CD4-positive, alpha-beta T cell treated with Interferon gamma for 1 hour (primary cell): ENCODE data around the gene PALM2AKAP2.

Source experiments
- DNase-seq: peaks from one replicate; pipeline ENCODE4 v3.0.0-alpha.2; 2020

PALM2AKAP2 gene

GRCh38 chr9:109779711-109780452 is at the start of gene PALM2AKAP2:
Gene PALM2AKAP2, plus strand, starts transcription at chr9:109780198. Its CDS starts 291 bp downstream, at chr9:109780489.
- DNase-seq, result no peak

DNA sequence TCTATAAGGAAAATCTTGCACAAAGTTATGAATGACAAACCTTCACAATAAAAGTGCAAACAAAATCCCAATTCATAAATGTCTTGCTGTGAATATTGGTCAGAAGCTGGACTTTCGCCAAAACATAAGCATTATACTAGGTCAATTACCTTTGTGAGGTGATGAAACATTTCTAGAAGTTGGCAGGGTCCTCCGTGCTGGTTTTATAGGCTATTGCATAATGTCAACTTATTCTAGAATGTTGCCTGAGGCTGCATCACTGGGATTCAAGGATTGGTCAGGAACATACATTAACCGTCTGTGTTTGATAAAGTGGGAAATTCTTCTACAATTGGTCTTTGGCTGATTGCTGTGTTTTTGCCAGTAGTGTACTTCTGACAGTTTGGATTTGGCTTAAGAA is 49.8 kb upstream of the PALM2AKAP2 start:
- no peak for DNase-seq

DNA sequence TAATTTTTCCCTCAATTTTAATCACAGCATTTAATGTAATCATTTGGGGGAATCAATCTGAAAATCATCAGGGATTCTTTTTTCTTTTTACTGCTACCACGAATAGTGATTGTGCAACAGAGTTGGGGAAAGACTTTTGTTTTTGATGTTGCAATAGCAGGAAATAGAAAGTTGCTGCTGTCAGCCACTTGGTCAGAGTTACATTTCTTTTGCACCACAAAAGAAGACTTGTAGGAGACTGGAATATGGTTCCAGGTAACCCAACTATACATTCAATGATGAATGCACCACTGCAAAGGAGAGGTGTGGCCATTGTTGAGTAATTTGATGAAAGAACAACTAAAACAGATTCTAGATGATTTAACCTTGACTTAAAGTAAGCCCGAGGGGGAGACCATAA is 46.3 kb upstream of the PALM2AKAP2 start:
- DNase-seq, result no peak

DNA sequence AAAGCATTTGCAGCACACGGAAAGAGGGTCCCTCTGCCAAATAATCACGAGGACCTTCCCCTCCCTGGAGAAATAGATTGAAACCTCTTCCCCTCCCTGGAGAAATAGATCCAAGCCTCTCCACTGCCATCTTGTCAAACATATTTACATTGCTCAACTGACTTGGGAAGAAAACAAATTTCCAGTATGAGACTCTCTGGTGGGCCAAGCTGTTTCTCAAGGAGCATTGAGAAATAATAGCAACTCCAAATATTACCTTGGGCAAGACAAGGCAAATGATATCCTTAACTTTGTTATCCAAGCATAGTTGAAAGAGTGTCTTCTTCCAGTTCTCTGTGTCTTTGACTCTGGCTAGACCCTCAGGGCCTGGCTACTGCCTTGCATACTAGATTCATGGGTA is 45.2 kb upstream of the PALM2AKAP2 start:
- DNase-seq, result no peak

DNA sequence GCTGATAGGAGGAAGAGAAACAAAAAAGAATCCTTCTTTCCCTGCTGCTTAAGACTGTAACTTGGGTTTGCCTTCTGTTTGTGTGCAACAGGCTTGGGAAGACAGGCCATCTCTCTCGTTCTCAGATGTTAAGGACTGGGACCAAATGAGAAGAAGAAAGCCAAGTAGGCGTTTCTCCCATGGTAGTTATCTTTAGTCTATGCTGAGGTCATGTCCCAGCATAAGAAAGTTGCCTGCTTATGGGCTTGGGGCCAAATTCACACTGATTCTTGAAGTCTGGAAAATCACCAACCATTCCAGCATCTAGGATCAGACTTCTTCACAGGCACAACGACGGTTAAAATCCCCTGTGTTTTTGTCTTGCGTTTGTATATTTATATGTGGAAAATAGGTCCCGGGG is 44.2 kb upstream of the PALM2AKAP2 start:
- no peak for DNase-seq

- no peak for DNase-seq
Observed at GRCh38 chr9:109737295-109737694, 42.7 kb upstream of the PALM2AKAP2 start.

GRCh38 chr9:109739760-109740159 is 40.2 kb upstream of the PALM2AKAP2 start:
- DNase-seq, result no peak

DNA sequence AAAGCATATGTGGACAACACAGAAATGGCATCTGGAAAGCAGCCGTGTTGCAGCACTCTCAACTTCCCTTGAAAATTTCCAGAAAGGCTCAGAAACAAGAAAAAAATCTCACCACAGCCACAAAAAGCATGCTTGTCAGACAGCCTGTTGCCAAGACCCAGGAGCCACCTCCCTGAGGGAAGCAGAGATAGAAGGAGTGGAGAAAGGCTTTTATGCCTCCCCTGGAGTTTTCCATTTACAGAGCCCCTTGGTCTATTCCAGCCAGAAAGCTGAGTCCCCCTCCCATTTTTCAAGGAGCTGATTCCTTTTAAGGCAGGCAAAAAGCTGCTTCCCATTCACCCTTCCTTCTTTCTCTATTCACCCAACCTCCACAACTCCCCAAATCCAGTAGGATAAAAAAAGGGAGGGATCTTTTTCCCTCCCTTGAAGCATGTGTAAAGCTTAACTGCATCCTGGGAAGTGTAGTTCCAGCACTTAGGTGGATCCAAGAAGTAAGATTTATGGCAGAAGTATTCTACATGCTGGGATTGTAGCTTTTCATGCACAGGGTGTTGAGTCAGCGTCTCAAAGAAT is 37.1 kb upstream of the PALM2AKAP2 start:
- DNase-seq, result no peak

DNA sequence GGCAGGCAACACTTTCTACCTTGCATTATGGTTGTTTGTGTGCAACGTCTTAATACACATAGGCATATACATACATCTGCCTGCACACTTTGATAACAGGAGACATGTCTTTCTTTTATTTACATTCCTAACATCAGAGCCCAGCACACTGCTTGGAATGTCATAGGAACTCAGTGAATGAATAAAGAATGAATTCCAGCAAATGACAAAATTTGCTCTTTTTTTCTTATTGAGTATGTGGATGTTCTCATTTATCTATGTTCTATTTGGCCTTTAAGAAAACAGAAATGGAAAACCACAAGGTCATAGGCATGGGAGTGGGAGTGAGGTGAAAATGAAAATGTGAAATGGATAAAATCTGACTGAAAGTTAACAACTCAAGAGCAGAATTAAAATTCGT is 36.3 kb upstream of the PALM2AKAP2 start:
- no peak for DNase-seq

DNA sequence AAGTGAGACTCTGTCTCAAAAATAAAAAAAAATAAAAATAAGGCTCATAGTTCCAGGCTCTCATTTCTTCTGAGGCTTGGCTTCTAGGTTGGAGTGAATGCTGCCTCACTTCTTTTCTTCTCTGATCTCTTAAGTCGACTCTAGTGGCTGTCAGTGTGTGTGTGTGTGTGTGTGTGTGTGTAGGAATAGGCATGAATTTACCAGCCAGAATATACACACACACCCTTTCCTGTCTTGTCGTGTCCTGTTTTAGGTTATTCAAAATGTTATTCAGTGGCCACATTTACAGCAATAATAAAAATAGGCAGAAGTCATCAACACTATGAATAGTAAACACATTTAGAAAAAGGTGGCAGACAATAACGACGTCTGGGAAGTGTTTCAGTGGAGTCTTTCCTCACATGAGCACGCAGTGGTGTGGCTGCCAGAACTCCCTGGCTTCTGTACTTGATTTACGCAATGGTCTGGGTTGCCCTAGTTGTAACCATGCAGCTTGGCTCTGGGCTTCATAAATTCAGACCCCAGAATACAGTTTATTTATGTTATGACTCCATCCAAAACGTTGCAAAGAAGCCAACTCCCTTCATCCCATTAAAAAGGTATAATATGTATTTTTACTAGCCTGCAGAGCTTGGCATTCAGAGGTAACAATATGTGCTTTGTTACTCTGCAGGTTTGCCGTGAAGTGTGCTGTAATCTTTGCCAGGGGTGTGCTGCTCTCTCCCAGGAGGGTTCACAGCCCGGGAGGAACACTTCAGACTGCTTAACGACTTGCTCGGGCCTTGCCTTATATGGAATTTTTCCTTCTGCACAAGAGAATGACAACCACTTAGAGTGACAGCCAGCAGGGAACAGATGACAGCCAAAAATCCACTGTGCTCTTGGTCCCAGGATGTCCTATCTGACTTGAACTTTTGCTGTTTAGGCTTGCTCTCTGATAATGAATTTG is 34.4 kb upstream of the PALM2AKAP2 start:
- no peak for DNase-seq

DNA sequence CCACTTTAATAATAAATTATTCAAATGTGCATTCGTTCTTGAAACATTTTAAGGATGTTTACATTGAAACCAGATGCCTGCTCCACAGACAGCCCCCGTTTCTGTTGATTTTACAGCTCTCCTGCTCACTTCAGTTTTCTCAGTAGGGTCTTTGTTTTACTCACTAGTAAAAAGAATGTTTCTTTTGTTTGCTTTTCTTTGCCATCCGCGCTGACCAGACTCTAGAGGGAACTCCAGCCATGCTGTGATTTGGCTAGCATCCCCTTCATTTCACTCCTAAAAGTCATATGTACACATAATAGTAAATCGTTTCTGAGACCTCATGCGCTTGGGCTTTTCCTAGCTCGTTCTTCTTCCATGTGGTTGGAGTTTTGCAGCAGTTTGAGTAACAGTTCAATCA is 28.7 kb upstream of the PALM2AKAP2 start:
- no peak for DNase-seq

DNA sequence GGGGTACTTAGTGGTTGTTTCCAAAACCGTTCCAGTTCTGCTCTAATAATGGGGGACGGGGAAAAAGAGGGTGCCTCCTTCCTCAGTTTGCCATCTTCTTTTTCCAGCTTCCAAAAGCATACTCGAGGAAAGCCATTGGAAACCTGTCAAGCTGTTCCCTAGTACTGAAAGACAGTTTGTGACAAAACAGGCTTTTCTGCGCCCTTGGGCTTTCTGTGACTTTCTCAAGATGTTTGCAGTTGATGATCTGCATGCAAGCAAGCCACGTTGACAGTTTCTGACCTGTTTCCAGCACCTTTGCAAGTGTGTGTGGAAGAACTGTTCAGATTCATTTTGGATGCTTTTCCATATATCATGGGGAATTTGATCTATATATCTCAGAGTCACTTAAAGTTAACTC is 26.7 kb upstream of the PALM2AKAP2 start:
- DNase-seq, result no peak

DNA sequence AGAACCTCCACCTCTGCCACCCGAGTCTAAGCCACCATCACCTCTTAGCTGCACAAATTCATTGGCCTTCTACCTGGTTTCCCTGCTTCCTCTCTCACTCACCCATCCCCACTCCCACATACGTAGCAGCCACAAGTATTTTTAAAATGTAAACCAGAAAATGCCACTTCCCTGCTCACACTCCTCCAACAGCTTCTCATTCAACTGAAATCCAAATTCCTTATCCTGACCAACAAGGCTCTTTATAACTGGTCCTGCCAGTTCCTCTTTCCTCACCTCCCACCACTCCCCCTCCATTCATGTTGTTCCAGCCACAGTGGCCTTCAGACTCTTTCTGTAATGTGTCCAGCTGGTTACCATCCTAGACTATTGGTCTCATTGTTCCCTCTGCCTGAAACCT is 25.0 kb upstream of the PALM2AKAP2 start:
- DNase-seq, result no peak

- DNase-seq, result no peak
Observed at GRCh38 chr9:109759589-109759988, 20.4 kb upstream of the PALM2AKAP2 start.

DNA sequence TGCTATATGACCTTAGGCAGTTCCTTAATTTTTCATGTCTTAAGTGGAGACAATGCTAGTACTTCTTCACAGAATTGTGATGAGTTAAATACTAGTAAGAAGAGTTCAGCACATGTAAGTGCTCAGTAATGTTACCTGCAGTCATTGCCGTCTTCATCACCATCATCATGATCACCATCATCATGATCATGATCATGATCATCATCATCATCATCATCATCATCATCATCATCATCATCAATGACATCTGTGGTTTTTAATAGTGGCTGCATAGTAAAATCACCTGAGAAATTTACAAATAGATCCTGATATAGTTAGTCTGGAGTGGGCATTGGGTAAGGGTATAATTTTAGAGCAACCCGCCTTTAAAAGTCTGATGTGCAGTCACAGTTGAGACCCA is 14.7 kb upstream of the PALM2AKAP2 start:
- DNase-seq, result no peak

GRCh38 chr9:109765830-109766229 is 14.2 kb upstream of the PALM2AKAP2 start:
- DNase-seq, result no peak

- DNase-seq, result no peak
Observed at GRCh38 chr9:109766351-109766750, 13.6 kb upstream of the PALM2AKAP2 start.

GRCh38 chr9:109767404-109767803 is 12.6 kb upstream of the PALM2AKAP2 start:
- no peak for DNase-seq

GRCh38 chr9:109767814-109768213 is 12.2 kb upstream of the PALM2AKAP2 start:
- no peak for DNase-seq

GRCh38 chr9:109769250-109769649 is 10.7 kb upstream of the PALM2AKAP2 start:
- DNase-seq, result no peak

- no peak for DNase-seq
Observed at GRCh38 chr9:109770101-109770500, 9.9 kb upstream of the PALM2AKAP2 start.

DNA sequence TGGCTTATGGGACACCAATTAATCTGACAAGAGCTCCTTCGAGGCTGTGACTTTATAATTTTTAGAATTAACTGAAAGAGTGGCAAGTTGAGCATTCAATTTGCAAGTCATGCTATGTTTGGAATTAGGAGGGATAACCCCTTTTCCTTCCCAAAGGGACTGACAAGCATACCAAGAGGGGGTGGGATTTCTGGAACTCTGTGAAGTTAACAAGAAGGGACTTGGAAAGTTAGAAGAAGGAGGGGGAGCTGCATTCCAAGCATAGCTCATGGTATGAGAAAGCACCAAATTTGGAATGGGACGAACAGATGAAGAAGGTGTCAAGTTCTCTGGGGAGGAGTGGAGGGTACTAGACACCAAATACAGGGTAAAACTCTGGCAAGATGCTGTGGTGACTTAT is 8.9 kb upstream of the PALM2AKAP2 start:
- DNase-seq, result no peak

DNA sequence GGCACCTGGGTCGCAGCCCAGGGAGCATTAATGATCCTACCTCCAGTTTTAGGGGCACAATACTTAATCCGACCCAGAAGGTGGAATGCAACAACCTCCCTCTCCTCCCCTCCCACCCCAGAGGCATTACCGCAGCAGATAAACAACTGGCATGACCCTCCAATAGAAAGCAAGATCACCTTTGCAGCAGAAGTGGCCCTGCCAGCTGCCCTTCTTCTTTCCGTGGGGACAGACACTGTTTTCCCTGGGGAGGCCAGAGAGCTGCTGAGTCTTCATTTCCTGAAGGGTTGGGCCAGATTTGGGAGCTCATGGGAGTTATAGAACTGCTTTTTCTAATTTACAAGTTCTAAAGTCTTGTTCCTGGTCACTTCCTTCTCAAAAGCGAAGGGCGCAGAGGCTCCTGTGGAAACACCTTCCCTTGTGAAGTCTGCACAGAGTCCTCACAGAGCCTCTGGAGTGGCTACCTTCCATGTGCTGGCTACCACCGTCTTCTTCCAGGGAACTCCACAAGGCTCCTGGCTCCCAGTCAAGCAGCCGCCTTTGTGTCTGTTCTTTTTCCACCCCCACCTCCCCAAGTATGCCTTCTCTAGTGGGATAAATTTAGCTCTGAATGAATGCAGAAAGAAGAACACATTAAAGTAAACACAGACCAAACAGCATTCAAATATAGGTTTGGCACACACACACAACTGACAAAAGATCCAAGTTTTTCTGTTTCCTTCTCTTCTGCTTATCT is 8.0 kb upstream of the PALM2AKAP2 start:
- no peak for DNase-seq
